Nephron (organoid): ENCODE measurements around the gene CCT3.

Experiments used
- H3K27ac Mint-ChIP-seq, 3 experiments: 2 replicates each; pipeline ENCODE4 v1.8.0; 2020; ENCODE audit warnings: mixed read lengths in 3 of 3, mild to moderate bottlenecking in 2 of 3, moderate library complexity in 1 of 3
- H3K27me3 Mint-ChIP-seq: 2 replicates; pipeline ENCODE4 v1.8.0; 2021; ENCODE audit warnings: low read depth, mild to moderate bottlenecking, moderate library complexity, mixed read lengths
- H3K36me3 Mint-ChIP-seq: 2 replicates; pipeline ENCODE4 v1.8.0; 2020; ENCODE audit warnings: low read depth, mixed read lengths
- H3K4me1 Mint-ChIP-seq: 2 replicates; pipeline ENCODE4 v1.8.0; 2020; ENCODE audit warnings: mixed read lengths
- H3K4me3 Mint-ChIP-seq, 3 experiments: 2 replicates each; pipeline ENCODE4 v1.8.0; 2020; ENCODE audit warnings: mild to moderate bottlenecking in 3 of 3, mixed read lengths in 3 of 3, moderate library complexity in 2 of 3
- H3K9me3 Mint-ChIP-seq: 2 replicates; pipeline ENCODE4 v1.8.0; 2020; ENCODE audit warnings: mixed read lengths
- TF ChIP-seq, protein P1 (sequence below), 3 experiments: fragments of 200-600 bp; sonication (generic); IDR thresholded peaks; one replicate each; pipeline ENCODE4 v1.5.0; 2021; ENCODE audit warnings: antibody characterized with exemption in 3 of 3; ENCODE audit not compliant: unreplicated experiment in 3 of 3

The CCT3 gene

DNA sequence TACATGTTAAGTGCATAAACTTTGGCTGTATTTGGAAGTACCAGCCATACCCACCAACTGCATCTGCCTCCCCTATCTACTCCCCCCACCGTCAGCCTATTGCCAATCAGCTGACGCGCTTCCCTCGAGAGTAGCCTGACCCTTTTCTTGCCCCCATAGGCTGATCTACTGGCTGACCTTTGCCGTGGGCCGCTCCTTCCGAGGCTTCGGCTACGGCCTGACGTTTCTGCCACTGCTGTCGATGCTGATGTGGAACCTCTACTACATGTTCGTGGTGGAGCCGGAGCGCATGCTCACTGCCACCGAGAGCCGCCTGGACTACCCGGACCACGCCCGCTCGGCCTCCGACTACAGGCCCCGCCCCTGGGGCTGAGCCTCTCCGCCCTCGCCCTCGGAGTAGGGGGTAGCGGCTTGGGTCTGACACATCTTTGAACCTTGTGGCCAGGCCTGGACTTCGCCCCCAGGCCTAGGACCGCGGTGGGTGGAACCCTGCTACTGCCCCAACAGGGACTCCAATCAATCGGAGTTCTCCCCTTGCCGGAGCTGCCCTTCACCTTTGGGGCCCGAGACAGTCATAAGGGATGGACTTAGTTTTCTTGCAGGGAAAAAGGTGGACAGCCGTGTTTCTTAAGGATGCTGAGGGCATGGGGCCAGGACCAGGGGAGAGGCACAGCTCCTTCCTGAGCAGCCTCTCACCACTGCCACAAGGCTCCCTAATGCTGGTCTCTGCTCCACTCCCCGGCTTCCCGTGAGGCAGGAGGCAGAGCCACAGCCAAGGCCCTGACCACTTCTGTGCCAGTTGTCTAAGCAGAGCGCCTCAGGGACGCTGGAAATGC is 46.6 kb downstream of the CCT3 start:
- TF ChIP-seq, protein P1, sequence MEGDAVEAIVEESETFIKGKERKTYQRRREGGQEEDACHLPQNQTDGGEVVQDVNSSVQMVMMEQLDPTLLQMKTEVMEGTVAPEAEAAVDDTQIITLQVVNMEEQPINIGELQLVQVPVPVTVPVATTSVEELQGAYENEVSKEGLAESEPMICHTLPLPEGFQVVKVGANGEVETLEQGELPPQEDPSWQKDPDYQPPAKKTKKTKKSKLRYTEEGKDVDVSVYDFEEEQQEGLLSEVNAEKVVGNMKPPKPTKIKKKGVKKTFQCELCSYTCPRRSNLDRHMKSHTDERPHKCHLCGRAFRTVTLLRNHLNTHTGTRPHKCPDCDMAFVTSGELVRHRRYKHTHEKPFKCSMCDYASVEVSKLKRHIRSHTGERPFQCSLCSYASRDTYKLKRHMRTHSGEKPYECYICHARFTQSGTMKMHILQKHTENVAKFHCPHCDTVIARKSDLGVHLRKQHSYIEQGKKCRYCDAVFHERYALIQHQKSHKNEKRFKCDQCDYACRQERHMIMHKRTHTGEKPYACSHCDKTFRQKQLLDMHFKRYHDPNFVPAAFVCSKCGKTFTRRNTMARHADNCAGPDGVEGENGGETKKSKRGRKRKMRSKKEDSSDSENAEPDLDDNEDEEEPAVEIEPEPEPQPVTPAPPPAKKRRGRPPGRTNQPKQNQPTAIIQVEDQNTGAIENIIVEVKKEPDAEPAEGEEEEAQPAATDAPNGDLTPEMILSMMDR (IDR thresholded peaks at IDR 0.05; ENCODE audit: unreplicated experiment in 3 of 3): no peak
- Mint-ChIP-seq H3K4me1 (peaks cover 19% of the 10 kb centered on the region), H3K9me3 (no peaks in the 10 kb centered on the region), H3K4me3 (peak overlapping the region; percentile 88 to 89 (median 88)), H3K27ac (peak overlapping the region; percentile 79 to 91 (median 82)), H3K27me3 (no peaks in the 10 kb centered on the region), H3K36me3 (peaks cover 10% of the 10 kb centered on the region)

DNA sequence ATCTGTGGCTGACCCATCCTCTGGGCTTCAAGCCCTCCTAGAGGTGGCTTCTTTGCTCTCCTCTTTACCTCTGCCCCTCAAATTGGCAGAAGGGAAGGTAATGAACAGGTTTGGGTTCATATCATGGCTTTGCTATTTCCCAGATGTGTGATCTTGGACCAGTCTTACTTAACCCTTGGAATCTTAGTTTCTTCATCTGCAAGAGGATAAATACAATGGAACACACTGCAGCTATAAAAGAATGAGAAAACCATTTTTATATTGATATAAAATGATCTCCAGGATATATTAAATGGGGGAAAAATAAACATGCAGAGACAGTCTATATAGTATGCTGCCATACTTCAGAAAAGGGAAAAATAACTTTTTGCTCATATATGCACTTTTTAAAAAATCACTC is 48.2 kb downstream of the CCT3 start:
- H3K27me3 Mint-ChIP-seq: no peaks in the 10 kb centered on the region
- H3K4me1 Mint-ChIP-seq: peaks cover 9% of the 10 kb centered on the region
- peaks cover 10% of the 10 kb centered on the region for H3K36me3 Mint-ChIP-seq

DNA sequence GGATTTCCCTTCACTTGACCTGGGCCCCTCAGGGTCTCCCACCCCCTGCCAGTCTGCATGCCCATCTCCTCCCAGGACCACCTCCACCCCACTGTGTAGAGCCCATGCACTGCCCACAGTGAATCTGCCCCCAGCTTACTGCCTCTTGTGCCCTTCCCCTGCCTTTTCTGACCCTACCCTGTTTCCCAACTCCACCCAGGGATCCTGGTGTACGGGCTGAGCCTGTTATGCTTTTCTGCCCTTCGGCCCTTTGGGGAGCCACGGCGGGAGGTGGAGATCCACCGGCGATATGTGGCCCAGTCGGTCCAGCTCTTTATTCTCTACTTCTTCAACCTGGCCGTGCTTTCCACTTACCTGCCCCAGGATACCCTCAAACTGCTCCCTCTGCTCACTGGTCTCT is 52.0 kb downstream of the CCT3 start:
- H3K36me3 Mint-ChIP-seq: peaks cover 5% of the 10 kb centered on the region
- peak overlapping the region in 2 of 3 experiments; percentile 19 to 39 for H3K4me3 Mint-ChIP-seq

More for the DNA sequence above, 48.2 kb downstream of the CCT3 start:
- Mint-ChIP-seq H3K9me3 (no peaks in the 10 kb centered on the region), H3K27ac (no peak overlapping the region), H3K4me3 (peak overlapping the region in 1 of 3 experiments; percentile 15)
- TF ChIP-seq, protein P1 (IDR thresholded peaks at IDR 0.05; ENCODE audit: unreplicated experiment in 3 of 3): no peak

DNA sequence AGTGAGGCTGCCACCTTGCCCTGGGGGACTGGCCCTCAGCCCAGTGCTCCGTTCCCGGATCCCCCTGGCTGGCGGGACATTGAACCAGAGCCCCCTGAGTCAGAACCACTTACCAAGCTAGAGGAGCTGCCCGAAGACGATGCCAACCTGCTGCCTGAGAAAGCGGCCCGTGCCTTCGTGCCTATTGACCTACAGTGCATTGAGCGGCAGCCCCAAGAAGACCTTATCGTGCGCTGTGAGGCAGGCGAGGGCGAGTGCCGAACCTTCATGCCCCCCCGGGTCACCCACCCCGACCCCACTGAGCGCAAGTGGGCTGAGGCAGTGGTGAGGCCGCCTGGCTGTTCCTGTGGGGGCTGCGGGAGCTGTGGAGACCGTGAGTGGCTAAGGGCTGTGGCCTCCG is 52.7 kb downstream of the CCT3 start:
- TF ChIP-seq, protein P1 (IDR thresholded peaks at IDR 0.05; ENCODE audit: unreplicated experiment in 3 of 3): no peak
- Mint-ChIP-seq H3K4me1 (peaks cover 27% of the 10 kb centered on the region), H3K9me3 (no peaks in the 10 kb centered on the region), H3K36me3 (peaks cover 5% of the 10 kb centered on the region), H3K4me3 (peak overlapping the region in 1 of 3 experiments; percentile 34), H3K27me3 (no peaks in the 10 kb centered on the region), H3K27ac (no peak overlapping the region)

More for the DNA sequence above, 52.0 kb downstream of the CCT3 start:
- TF ChIP-seq, protein P1 (IDR thresholded peaks at IDR 0.05; ENCODE audit: unreplicated experiment in 3 of 3): no peak
- H3K27me3 Mint-ChIP-seq: no peaks in the 10 kb centered on the region
- H3K4me1 Mint-ChIP-seq: peaks cover 22% of the 10 kb centered on the region
- no peak overlapping the region for H3K27ac Mint-ChIP-seq
- H3K9me3 Mint-ChIP-seq: no peaks in the 10 kb centered on the region

DNA sequence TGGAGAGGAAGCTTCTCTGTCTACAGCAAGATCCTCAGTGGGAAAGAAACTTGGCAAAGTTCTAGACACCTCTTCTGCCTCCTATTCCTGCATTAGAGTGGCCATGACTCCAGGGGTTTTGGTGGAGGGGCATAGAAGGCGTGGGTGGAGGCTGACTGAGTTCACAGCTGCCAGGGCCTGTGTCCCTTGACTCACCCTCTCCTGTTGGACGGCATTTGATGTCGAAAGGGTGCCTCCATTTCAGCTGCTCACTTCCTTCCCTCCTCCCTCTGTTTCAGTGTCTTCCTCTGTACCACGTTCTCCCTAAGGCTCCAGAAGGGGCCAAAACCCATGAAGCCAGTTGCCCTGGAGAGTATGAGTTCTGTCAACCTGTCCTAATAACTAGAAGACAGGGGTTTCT is 53.3 kb downstream of the CCT3 start:
- TF ChIP-seq, protein P1 (IDR thresholded peaks at IDR 0.05; ENCODE audit: unreplicated experiment in 3 of 3): no peak
- Mint-ChIP-seq H3K27me3 (no peaks in the 10 kb centered on the region), H3K36me3 (peaks cover 5% of the 10 kb centered on the region), H3K27ac (no peak overlapping the region), H3K4me1 (peaks cover 33% of the 10 kb centered on the region), H3K9me3 (no peaks in the 10 kb centered on the region), H3K4me3 (peak overlapping the region; percentile 60 to 96 (median 93))
